ENCODE measurements around the gene SCN11A. TPM values are rescaled to one million over a fixed set of nuclear protein-coding genes. Genes with fewer than 3 reads are reported as not detected.

SCN11A gene
- total RNA-seq, 1 donor from 2014 or later, result 0.20 TPM

DNA sequence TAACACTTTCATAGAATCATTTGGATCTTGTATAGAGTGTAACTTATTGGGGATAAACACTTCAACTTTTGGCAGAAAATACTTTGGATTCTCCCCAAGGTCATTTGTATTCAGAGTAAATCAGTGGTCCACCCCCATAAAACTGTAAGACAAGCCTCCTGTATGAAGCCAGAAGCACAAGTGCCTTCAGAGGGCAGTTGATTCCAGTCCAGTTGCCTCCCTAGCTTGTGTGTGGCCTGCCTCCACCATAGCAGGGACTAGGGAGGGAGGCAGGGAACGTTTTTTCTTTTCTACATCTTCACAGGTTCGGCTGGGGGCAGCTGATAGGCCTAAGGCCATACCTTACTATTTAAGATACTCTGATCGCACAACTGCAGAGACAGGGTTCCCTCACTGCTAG lies 44.0 kb upstream of the SCN11A start:
- Histone ChIP-seq H3K4me1 (ENCODE audit: insufficient read depth, low read length) (no peaks in the 10 kb centered on the region), H3K27me3 (ENCODE audit: insufficient read depth, low read length) (no peaks in the 10 kb centered on the region), H4K20me1 (ENCODE audit: insufficient read depth, low read length) (peaks cover 27% of the 10 kb centered on the region), H3K9me3 (ENCODE audit: insufficient read depth, low read depth, low read length) (no peaks in the 10 kb centered on the region), H3K27ac (ENCODE audit: low read depth, low read length) (no peak overlapping the region), H3K79me2 (ENCODE audit: insufficient read depth, low read length) (peaks cover 1% of the 10 kb centered on the region), H2AFZ (ENCODE audit: low read depth, low read length) (no peak overlapping the region), H3K9ac (ENCODE audit: low read length) (no peak overlapping the region), H3K4me2 (ENCODE audit: low read length) (no peak overlapping the region), H3K4me3 (ENCODE audit: insufficient read depth, low read depth, low read length) (no peak overlapping the region), H3K36me3 (ENCODE audit: insufficient read depth, low read length) (peaks cover 46% of the 10 kb centered on the region)
- FAIRE-seq (no peak), DNase-seq (ENCODE audit: low read depth) (no peak)
- H3K27me3 Mint-ChIP-seq (ENCODE audit: low read depth, unreplicated experiment), result no peaks in the 10 kb centered on the region
- H3K27ac Mint-ChIP-seq (ENCODE audit: unreplicated experiment), result no peak overlapping the region
- H3K4me3 Mint-ChIP-seq (ENCODE audit: unreplicated experiment), result no peak overlapping the region
- peaks cover 11% of the 10 kb centered on the region for H3K4me1 Mint-ChIP-seq (ENCODE audit: low read depth, unreplicated experiment)
- peaks cover 9% of the 10 kb centered on the region for H3K36me3 Mint-ChIP-seq (ENCODE audit: low read depth, unreplicated experiment)
- TF ChIP-seq, protein P1, sequence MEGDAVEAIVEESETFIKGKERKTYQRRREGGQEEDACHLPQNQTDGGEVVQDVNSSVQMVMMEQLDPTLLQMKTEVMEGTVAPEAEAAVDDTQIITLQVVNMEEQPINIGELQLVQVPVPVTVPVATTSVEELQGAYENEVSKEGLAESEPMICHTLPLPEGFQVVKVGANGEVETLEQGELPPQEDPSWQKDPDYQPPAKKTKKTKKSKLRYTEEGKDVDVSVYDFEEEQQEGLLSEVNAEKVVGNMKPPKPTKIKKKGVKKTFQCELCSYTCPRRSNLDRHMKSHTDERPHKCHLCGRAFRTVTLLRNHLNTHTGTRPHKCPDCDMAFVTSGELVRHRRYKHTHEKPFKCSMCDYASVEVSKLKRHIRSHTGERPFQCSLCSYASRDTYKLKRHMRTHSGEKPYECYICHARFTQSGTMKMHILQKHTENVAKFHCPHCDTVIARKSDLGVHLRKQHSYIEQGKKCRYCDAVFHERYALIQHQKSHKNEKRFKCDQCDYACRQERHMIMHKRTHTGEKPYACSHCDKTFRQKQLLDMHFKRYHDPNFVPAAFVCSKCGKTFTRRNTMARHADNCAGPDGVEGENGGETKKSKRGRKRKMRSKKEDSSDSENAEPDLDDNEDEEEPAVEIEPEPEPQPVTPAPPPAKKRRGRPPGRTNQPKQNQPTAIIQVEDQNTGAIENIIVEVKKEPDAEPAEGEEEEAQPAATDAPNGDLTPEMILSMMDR (IDR thresholded peaks at IDR 0.05; ENCODE audit: insufficient read depth, low read depth, low read length), result no peak
- no peak for TF ChIP-seq EZH2 (IDR thresholded peaks at IDR 0.05; ENCODE audit: insufficient read depth, low read length)
- no peaks in the 10 kb centered on the region for H3K9me3 Mint-ChIP-seq (ENCODE audit: unreplicated experiment)

DNA sequence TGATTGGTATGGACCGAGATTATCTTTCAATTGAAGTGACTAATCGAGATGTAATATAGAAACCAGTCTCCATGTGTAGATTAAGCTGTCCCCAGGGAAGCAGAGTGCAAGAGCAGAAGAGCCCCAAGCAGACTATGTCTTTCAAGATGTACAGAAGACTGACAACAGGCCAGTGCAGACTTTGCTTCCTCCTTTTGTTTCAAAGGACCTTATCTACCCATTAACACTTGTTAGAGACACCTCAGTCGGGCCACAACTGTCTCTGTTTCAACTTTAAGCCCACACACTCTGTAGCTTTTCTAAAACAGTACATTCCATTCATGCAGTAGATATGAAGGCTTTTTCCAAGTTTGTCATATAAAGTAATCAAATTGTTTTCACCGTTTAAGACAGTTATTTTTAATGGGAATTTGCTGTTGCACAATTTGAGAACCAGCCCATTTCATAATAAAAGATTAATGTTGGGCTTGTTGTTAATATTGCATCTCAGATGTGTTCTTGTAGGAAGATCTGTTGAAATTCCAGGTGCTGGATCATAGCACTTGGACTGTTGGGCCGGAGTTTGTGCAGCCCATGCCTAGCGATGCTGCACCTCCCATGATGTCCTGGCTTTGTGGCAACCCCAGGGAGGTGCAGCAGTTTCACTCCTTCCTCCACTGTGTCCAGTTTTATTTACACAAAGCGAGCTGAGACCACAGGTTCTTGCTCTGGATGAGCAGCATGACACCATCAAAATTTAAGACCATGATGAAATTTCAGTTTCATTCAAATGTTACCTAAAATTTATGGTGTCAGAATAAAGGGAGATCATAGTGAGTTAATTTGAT lies 43.3 kb upstream of the SCN11A start:
- no peaks in the 10 kb centered on the region for H3K27me3 Mint-ChIP-seq (ENCODE audit: low read depth, unreplicated experiment)
- no peaks in the 10 kb centered on the region for H3K9me3 Mint-ChIP-seq (ENCODE audit: unreplicated experiment)
- Histone ChIP-seq H3K9ac (ENCODE audit: low read length) (no peak overlapping the region), H3K4me3 (ENCODE audit: insufficient read depth, low read depth, low read length) (no peak overlapping the region), H3K27ac (ENCODE audit: low read depth, low read length) (no peak overlapping the region), H4K20me1 (ENCODE audit: insufficient read depth, low read length) (peaks cover 20% of the 10 kb centered on the region), H3K36me3 (ENCODE audit: insufficient read depth, low read length) (peaks cover 45% of the 10 kb centered on the region), H3K27me3 (ENCODE audit: insufficient read depth, low read length) (no peaks in the 10 kb centered on the region), H3K79me2 (ENCODE audit: insufficient read depth, low read length) (no peaks in the 10 kb centered on the region), H3K4me2 (ENCODE audit: low read length) (no peak overlapping the region), H2AFZ (ENCODE audit: low read depth, low read length) (no peak overlapping the region), H3K9me3 (ENCODE audit: insufficient read depth, low read depth, low read length) (no peaks in the 10 kb centered on the region), H3K4me1 (ENCODE audit: insufficient read depth, low read length) (no peaks in the 10 kb centered on the region)
- peaks cover 9% of the 10 kb centered on the region for H3K36me3 Mint-ChIP-seq (ENCODE audit: low read depth, unreplicated experiment)
- peaks cover 11% of the 10 kb centered on the region for H3K4me1 Mint-ChIP-seq (ENCODE audit: low read depth, unreplicated experiment)
- TF ChIP-seq, protein P1 (IDR thresholded peaks at IDR 0.05; ENCODE audit: insufficient read depth, low read depth, low read length), result no peak
- TF ChIP-seq EZH2 (IDR thresholded peaks at IDR 0.05; ENCODE audit: insufficient read depth, low read length), result no peak
- no peak overlapping the region for H3K27ac Mint-ChIP-seq (ENCODE audit: unreplicated experiment)
- no peak overlapping the region for H3K4me3 Mint-ChIP-seq (ENCODE audit: unreplicated experiment)
- no peak for DNase-seq (ENCODE audit: low read depth)
- no peak for FAIRE-seq

GRCh38 chr3:39090922-39091321 lies 39.2 kb upstream of the SCN11A start:
- Mint-ChIP-seq H3K9me3 (ENCODE audit: unreplicated experiment) (no peaks in the 10 kb centered on the region), H3K36me3 (ENCODE audit: low read depth, unreplicated experiment) (peaks cover 19% of the 10 kb centered on the region), H3K27me3 (ENCODE audit: low read depth, unreplicated experiment) (no peaks in the 10 kb centered on the region), H3K4me1 (ENCODE audit: low read depth, unreplicated experiment) (peaks cover 9% of the 10 kb centered on the region), H3K27ac (ENCODE audit: unreplicated experiment) (no peak overlapping the region), H3K4me3 (ENCODE audit: unreplicated experiment) (no peak overlapping the region)
- DNase-seq (ENCODE audit: low read depth) (peak; percentile 23), FAIRE-seq (no peak)
- H3K36me3 ChIP-seq (ENCODE audit: insufficient read depth, low read length), result peaks cover 45% of the 10 kb centered on the region
- TF ChIP-seq, protein P1 (IDR thresholded peaks at IDR 0.05; ENCODE audit: insufficient read depth, low read depth, low read length), result no peak
- no peak for TF ChIP-seq EZH2 (IDR thresholded peaks at IDR 0.05; ENCODE audit: insufficient read depth, low read length)
- no peaks in the 10 kb centered on the region for H3K4me1 ChIP-seq (ENCODE audit: insufficient read depth, low read length)
- peaks cover 4% of the 10 kb centered on the region for H4K20me1 ChIP-seq (ENCODE audit: insufficient read depth, low read length)
- H3K27ac ChIP-seq (ENCODE audit: low read depth, low read length), result no peak overlapping the region
- H3K4me3 ChIP-seq (ENCODE audit: insufficient read depth, low read depth, low read length), result no peak overlapping the region
- H3K79me2 ChIP-seq (ENCODE audit: insufficient read depth, low read length), result no peaks in the 10 kb centered on the region
- H3K9me3 ChIP-seq (ENCODE audit: insufficient read depth, low read depth, low read length), result no peaks in the 10 kb centered on the region
- no peak overlapping the region for H3K9ac ChIP-seq (ENCODE audit: low read length)
- H2AFZ ChIP-seq (ENCODE audit: low read depth, low read length), result no peak overlapping the region
- H3K27me3 ChIP-seq (ENCODE audit: insufficient read depth, low read length), result no peaks in the 10 kb centered on the region
- H3K4me2 ChIP-seq (ENCODE audit: low read length), result no peak overlapping the region

Measured in astrocyte (in vitro differentiated cells and primary cell).